SHP77 (cell line): ENCODE data around the gene RPL28.

Experiments
- DNase-seq, 2 experiments: peaks; one replicate each; lab custom pipeline; 2025; lab: John Stamatoyannopoulos, UW

The RPL28 gene

DNA sequence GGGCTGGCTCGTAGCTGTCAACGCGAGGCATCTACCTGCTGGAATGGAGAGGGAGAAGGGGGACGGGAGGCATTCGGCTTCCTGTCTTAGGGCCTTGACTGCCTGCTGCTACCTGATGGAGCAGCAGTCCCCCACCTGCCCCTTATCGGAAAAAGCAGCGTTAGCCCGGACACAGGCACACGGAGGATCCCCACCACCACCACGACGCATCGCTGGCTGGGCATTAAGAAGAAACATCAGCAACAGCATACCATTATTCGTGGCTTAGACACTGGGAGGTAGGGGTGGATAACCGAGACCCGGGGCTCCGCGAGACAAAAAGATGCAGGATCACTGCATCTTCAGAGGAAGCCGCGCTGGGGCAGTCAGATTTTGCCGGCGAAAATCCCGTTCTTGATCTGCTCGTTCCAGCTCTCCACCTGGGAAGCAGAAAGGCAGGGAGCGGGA, 32.4 kb upstream of the RPL28 start:
- DNase-seq = no peak

DNA sequence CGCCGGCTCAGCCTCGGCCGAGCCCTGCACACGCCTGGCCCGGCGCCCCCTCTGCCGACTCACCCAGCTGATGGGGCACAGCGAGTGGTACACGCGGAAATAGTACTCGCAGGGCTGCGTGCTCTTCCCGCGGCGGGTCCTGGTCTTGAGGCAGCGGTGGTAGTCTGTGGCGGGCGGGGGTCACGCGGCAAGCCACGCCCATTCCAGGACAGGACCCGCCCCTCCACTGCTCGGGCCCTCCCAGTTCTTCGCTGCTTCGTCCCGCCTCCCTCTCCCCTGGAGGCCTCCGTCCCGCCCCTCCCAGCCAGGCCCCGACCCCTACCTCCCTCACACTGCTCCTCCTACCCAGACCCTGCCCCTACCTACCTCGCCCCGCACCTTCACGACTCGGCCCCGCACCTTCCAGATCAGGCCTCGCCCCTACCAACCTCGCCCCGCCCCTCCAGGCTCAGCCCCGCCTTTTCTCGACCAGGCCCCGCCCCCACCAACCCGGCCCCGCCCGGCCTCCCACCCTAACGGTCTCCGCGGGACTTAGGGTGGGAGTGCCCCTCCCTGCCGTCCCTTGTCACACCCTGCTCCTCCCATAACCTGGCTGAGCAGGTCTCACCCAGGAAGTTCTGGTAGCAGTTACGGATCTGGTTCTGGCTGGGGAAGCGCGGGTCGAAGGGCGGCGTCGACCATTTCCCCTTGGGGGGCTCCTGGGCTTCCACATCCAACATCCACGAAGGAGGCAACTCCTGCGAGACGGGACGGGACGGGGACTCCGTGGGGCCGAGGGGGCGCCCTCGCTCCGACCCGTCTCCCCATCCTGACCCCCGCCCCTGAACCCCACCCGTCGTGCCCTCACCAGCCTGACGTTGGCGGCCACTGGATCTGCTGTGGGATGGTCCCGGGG, 31.7 kb upstream of the RPL28 start:
- peak in 1 of 2 experiments; percentile 38 for DNase-seq

DNA sequence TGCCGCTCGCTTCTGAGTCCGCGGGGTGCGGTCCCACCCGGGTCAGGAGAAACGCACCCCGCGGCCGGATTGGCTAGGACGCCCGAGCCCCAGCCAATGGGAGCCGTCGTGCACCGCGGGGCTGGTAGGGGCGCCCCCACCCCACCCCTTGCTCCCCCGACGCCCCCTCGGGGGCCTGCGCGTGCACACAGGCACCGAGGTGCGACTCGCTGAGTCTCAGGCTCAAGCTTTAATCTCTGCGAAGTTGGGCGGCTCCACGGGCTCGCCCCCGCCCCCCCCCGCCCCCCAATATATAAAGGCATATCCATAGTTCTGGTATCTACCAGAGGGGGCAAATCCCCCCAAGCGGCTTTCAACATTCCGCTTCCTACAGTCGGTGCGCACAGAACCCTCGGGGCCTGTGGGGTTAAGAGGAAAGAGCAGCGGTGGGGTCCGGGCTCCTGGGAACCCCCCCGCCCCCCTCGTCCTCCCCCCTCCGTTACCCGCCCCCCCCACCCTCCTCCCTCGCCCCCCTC, 31.0 kb upstream of the RPL28 start, which contains the start of gene COX6B2:
TSS of gene COX6B2 (minus strand) at position 22 of the 515 bp plus-strand sequence. CDS start 198 bp downstream, outside the sequence.
- DNase-seq = no peak

DNA sequence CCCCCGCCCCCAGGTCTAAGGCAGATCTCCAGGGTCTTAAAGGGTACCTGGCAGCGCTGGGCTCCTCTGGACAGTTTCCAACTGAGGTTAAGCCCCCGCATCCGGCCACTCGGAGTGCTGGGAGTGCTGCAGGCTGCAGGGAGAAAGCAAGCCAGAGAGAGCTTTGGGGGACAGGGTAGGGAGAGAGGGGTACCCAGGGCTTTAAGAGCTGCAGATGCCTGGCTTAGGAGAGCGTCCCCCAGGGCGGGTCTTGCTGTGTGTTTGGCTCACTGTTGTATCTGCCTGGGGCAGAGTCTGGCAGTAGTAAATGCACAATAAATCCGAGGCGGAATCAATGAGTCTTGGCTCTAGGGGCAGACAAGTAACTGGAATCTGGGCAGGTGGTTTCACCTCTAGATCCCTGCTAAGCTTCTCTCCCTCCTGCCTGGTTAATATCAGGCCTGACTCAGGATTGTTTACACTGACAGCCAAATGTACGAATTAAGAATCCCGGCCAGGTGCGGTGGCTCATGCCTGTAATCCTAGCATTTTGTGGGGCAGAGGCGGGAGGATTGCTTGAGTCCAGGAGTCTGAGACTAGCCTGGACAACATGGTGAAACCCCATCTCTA, 30.4 kb upstream of the RPL28 start:
- DNase-seq = no peak

DNA sequence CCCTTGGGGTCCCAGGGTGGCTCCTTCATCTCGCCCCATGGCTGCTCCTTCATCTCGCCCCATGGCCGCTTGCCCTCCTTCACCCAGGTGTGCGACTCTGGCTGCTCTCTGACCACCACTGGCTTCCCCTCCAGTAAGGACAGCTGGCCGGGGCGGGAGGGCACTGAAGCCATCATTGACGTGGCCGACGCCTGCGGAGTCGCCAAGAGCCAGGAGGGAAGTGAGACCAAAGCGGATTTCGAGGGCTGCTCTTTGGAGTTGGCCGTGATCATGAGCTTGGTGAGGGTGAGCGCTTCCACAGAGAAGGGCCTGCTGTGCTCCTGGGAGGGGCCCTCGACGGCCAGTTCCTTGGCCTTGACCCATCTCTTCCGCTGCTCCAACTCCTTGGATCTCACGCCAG, 27.2 kb upstream of the RPL28 start:
- no peak for DNase-seq

DNA sequence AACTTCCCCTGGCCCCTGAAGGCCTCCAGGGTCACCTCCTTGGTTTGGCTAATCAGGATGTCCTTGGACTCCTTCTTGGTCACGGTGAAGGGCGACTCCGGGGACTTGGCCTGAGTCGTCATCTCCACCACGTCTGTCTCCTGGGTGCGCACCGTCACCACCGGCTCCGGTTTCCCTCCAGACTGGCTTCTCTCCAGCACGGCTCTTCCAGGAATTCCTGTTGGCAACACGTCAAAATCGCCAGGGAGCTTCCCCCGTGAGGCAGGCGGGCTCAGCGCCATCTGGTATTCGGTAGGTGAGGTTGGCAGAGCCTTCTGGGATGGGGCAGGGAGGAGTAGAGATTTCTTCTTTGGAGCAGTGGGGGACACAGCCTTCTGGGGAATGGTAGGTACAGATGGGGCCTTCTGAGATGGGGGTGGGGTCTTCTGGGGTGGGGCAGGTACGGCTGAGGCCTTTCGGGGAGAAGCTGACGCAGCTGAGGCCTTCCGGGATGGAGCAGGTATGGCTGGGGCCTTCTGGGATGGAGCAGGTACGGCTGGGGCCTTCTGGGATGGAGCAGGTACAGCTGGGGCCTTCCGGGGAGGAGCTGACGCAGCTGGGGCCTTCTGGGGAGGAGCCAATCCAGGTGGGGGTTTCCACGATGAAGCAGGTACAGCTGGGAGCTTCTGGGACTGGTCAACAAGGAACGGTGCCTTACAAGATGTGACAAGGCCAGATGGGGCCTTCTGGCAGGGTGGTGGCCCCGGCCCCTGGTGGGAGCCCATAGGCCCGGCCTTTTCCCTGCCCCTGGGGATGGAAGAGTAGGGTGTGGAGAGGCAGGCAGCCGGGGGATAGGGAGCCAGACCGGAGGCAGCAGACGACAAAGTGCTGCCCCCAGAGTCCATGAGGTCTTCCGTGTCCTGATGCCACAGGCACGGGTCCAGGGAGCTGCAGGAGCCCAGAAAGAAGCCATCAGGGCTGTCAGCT, 26.5 kb upstream of the RPL28 start:
- peak; percentile 34 to 52 for DNase-seq

DNA sequence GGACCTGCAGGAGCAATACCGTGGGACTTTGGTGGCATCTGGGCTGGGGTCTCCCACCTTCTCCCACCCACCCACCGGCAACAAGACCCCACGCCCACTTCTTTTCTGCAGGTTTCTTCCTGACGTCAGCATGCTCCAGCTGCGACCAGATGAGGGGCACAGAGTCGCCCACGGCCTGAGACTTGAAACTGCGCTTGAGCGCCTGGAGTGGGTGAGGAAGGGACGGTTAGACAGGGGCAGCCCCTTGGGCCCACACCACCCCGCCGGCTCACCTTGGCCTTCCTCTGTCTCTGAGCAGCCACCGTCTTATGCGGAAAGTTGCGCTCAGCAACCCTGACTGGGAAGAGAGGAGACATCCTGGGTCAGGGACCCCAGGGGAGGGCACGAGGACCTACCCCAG, 24.8 kb upstream of the RPL28 start:
- no peak for DNase-seq

DNA sequence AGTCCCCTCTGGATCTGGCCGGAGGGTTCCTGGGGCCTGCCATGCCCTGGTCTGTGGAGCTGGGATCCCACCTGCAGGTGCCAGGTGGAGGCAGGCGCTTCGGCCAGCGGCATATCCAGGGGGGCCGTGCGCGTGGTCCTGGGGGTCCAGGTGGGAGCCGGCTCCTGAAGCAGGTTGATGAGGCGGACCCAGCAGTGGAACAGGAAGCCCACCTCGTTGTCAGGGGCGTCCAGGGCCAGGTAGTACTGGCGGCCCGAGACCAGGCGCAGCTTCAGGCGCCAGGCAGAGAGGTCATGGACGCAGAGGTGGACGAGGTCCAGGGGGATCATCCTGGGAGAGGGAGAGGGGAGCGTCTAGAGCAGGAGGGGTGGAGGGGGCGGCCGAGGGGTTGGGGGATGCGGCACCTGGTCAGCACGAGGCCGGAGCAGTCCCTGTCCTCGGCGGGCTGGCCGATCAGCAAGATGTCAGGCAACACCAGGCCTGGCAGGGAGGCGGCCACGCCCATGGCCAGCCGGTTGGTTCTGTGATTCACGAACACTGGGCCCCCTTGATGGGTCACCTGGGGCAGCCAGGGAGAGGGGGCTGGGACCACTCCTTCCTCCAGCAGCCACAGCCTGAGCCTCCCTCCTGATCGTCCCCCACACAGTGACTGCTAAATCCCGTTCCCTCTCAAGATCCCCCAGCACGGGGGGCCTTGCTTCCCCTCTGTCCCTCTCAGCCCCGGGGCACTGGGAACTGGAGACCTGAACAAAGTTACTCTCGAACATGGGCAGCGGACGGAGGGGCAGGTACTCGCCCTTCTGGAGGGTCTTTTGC, 23.4 kb upstream of the RPL28 start:
- DNase-seq = no peak

DNA sequence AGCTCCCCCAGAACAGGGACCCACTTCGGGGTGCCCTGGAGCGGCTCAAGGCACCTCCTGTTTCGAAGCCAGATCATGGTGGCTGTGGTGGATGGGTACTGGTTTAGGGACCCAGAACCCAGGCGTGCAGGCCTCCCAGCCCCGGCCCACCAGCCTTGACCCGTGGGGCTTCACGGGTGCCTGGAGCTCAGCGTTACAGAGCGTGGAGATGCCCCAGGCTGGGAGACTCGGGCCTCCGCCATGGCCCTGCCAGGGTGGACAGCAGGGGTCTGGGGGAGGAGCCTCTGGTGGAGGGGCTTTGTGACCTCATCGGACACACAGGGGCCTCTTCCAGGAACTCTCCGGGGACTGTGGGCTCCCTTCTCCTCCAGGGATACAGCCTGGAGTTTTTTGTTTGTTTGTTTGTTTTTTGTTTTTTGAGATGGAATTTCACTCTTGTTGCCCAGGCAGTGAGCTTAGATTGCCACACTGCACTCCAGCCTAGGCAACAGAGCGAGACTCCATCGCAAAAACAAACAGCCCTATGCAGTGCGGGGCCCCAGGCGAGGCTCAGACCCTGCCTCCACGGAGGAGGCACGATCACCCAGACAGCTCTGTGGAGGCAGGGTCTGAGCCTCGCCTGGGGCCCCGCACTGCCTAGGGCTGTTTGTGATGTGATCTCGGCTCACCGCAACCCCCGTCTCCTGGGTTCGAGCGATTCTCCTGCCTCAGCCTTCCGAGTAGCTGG, 22.6 kb upstream of the RPL28 start, which contains the start of gene GARIN5B:
TSS of gene GARIN5B (minus strand) at position 271 of the 727 bp plus-strand sequence. CDS start at position 77, 194 bp downstream.
- no peak for DNase-seq

DNA sequence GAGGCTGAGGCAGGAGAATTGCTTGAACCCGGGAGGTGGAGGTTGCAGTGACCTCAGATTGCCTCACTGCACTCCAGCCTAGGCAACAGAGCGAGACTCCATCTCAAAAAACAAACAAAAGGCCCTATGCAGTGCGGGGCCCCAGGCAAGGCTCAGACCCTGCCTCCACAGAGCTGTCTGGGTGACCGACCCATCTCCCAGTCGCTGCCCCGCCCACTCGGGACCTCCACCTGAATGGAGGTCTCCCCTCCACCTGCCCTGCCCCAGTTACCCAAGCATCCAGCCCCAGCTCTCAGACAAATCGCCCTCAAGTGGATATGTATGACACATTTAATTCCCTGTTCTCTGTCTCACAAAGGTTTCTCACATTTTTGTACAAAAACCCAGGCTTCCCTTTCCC, 20.5 kb upstream of the RPL28 start:
- DNase-seq = no peak

DNA sequence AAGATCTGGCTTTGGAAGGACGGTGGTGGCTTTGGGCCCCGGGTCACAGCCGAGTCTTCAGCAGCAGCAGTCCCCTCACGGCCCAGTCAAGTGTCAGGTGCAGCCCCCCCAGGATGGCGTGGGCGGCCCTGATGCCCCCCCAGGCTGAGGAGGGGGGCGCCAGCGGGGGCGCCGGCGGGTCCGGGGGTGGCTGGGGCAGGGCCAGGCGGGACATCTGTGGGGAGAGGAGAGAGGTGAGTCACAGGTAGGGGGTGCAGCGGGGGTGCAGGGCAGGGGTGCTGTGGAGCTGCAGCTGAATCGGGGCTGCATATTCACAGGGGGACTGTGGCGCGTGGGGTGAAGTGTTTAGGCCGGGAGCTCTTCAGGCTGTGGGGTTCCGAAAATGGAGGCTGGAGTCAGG, 19.8 kb upstream of the RPL28 start:
- no peak for DNase-seq

DNA sequence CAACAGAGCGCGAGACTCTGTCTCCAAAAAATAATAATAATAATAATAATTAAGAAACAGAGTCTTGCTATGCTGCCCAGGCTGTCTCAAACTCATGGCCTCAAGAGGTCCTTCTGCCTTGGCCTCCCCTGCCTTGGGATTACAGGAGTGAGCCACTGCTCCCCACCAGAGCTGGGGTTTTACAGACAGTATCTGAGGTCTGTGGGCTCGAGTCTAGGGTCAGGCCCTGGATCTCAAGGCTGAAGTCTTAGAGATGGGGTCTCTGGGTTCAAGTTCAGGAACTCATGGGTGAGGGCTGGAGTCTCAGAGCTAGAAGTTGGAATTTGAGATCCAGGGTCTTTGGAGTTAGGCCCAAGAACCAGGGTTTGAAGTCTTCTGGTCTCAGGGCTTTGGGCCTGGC, 18.9 kb upstream of the RPL28 start:
- DNase-seq = no peak

DNA sequence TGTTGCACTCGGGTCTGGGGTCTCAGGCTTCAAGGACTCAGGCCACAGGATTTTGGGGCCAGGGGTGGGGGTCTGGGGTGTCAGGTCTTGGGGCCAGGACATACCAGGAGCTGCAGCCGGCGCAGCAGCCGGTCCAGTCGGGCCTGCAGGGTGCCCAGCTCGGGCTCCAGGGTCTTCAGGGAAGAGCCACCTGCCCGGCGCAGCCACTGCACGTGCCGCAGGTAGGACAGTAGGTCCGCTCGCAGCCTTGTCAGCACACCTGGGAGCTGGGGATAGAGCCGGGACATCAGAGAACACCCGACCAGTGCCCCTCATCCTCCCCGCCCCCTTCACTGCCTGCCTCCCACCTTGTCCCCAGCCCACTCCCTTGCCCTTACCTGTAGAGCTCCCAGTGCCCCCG, 17.6 kb upstream of the RPL28 start:
- no peak for DNase-seq

DNA sequence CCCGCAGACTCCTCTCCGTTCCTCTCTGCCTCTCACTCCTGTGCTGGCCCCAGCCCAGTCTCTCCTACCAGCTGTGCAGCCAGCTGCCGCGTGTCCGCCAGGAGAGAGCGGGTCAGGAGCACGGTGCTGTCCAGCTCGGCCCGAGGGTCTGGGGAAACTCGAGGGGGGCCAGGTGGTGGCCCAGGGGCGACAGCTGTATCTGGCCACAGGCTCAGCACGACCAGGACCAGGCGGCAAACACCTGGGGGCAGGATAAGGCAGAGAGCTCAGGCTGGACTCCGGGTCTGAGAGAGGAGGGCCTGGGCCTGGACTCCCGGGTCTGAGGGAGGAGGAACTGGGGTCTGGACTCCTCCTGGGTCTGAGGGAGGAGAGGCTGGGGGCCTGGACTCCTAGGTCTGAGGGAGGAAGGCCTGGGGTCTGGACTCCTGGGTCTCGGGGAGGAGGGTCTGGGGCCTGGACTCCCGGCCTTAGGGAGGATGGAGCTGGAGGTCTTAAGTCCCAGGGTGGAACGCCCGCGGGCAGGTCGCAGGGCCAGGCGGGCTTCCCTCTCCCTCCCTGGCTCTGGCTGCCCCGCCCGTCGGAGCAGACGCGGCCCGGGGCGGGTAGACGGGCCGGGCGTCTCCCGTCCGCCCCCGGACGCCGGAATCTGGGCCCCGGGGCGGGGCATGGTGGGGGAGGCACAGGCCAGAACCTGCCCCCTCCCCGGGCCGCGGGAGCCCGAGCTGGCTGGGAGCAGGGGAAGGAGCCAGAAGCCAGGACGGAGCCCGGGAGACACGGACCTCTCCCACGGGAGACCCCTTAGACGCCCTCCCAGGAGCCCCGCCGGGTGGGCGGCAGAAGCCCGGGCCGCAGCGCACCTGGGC, 16.8 kb upstream of the RPL28 start:
- no peak for DNase-seq

DNA sequence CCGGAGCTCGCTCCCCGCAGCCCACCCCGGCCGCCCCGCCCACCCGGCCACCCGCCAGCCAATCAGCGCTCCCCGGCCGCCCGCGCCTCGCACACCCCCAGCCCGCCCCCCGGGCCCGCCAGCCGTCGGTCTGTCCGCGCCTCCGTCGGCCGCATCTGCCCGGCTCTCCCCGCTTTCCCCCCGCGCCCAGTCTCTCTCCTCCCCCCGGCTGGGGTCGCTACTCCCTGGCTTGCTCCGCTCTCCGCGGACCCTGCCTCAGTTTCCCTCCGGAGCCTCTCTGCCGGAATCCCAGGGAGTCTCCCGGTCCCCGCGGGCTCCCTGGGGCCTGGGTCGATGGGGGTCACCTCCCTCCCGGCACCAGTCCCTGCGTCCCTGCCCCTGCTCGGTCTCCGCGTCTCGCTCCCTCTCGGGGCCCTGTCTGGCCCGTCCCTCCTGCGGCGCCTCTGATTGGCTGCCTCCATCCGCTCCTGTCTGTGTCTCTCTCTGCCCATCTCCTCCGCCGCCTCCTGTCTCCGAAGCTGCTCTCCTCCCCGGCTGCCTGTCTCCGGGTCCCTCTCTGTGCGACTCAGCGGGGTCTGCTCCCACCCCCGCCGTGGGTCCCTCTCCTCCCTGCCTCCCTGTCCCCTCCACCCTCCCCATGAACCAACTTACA, 16.0 kb upstream of the RPL28 start:
- DNase-seq = peak in 1 of 2 experiments; percentile 39

DNA sequence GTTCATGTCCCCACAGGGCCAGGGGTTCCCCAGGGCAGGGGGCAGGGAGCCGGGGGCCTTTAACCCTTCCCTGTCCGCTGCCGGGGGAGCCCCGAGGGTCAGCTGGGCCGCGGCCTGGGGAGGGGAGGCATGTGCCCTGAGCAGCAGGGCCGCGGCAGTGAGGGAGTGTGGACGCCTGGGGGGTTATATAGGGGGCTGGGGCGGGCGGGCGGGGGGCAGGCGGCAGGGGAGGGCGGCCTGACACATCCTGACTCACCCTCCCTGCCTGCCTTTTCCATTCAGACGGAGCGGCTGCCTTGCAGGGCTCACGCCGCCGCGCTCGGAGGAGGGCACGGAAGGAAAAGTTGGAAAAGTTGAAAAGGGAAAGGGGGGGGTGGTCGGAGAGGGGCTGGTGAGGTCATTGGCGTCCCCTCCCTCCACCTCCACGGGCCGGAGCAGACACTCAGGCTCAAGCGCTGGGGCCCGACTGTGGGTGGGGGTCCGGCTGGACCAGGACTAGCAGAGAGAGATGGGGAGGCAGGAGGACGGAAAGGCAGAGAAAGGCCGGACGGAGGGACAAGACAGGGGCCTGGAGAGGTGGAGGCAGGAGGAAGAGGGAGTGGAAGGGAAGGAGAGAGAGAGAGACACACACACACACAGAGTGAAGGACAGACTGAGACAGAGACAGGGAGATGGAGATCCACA, 15.3 kb upstream of the RPL28 start, which contains the start of gene IL11:
TSS of gene IL11 (minus strand) at position 159 of the 684 bp plus-strand sequence. CDS start at position 6, 153 bp downstream.
- DNase-seq = no peak

DNA sequence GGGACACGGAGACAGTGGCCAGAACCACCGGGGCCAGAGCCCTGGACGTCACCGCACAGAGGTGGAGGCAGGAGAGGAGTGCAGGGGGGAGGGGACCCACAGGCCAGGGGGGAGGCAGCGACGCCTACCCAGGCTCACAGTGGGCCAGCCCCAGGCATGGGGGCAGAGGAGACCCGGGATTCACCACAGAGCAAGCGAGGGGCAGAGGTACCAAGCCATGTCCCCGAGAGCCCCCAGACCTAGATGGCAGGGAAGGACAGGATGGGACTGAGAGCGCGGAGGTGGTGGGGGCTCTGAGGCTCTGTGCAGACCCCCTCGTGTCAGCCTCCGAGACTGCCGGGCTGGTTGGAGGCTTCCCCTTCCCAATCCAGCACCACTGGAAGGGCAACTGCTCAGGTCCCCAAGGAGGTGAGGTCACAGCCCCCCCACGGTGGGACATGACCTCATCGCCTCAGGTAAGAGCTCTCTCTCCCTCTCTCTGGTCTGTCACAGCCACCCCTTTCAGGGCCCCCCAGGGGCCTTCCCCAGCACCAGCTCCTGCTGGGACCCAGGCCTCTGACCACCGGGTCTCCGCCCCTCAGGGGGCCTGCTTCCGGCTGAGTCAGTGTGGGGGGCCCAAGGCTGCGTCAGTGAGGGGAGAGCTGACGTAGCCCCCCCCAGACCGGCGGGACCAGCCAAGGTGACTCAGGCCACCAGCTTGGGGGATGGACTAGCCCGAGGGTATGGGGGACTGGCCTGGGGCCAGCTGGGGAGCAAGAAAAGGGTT, 13.2 kb upstream of the RPL28 start:
- DNase-seq = no peak
